K562 (cell line): Measurements from ENCODE around the gene ELMO1. TPM values are rescaled to one million over a fixed set of nuclear protein-coding genes. Genes with fewer than 3 reads are reported as not detected.

Experiments used
- ATAC-seq: fragments of 200-7000 bp; cut with Tn5 transposase; 3 replicates; pipeline ENCODE4 v1.9.1; 2020; ENCODE audit warnings: moderate library complexity
- BruUV-seq: library from RNA; stranded (reverse); fragments of 400-500 nt; replicated peaks from 2 replicates; lab custom pipeline; 2021; lab: Mats Ljungman, UMichigan
- CTCF ChIA-PET: fragments of 300-600 bp; formaldehyde crosslinking; extraction: SDS; loops from one replicate; lab custom pipeline; 2021; ENCODE audit warnings: low intra/inter-chr PET ratio; lab: Yijun Ruan, JAX
- POLR2A ChIA-PET: fragments of 300-600, 350-650 bp; sonication (Branson Sonifier 250); formaldehyde crosslinking; extraction: SDS; loops from one replicate; lab custom pipeline; 2021; ENCODE audit warnings: antibody characterized with exemption, inconsistent platforms; lab: Yijun Ruan, JAX
- DNase-seq, 4 experiments: peaks; one replicate each; pipeline versions ENCODE4 v3.0.0 to v3.0.0-alpha.2; 2011 to 2018; ENCODE audit warnings: low spot score in 3 of 4, mixed read lengths in 3 of 4; ENCODE audit errors: extremely low read depth in 1 of 4
- FAIRE-seq: peaks from 2 replicates; lab custom pipeline; 2011; peaks lifted over from hg19 to GRCh38; lab: Jason Lieb, UNC
- H2AFZ ChIP-seq: 2 replicates; pipeline ENCODE4 v1.6.0; 2011; ENCODE audit warnings: low read depth, low read length, control low read depth, inconsistent platforms
- H3K27ac ChIP-seq: fragments of 200-600 bp; 3 replicates; pipeline ENCODE4 v1.8.0; 2011; ENCODE audit warnings: low read depth, mild to moderate bottlenecking, control low read depth, inconsistent platforms, low read length, moderate library complexity, mixed read lengths; ENCODE audit errors: extremely low read depth
- H3K27me3 ChIP-seq, 2 experiments: fragments of 300-600 bp in 1 of 2; 2 replicates in 1 of 2; 3 replicates in 1 of 2; pipeline versions ENCODE4 v1.6.0 to v1.8.0; 2011; ENCODE audit warnings: inconsistent platforms in 2 of 2, low read length in 2 of 2, mild to moderate bottlenecking in 1 of 2, mixed read lengths in 1 of 2, moderate library complexity in 1 of 2; ENCODE audit not compliant: control insufficient read depth in 2 of 2, insufficient read depth in 2 of 2
- H3K36me3 ChIP-seq: fragments of 300-600 bp; 3 replicates; pipeline ENCODE4 v1.8.0; 2011; ENCODE audit warnings: mild to moderate bottlenecking, low read length, inconsistent platforms; ENCODE audit not compliant: control insufficient read depth, insufficient read depth
- H3K4me1 ChIP-seq, 2 experiments: fragments of 200-600 bp in 1 of 2; replicated peaks in 1 of 2; 2 replicates in 1 of 2; 3 replicates in 1 of 2; pipeline versions ENCODE4 v1.5.1 to v1.8.0; 2011; ENCODE audit warnings: inconsistent platforms in 2 of 2, low read length in 2 of 2, mild to moderate bottlenecking in 1 of 2, mixed read lengths in 1 of 2, moderate library complexity in 1 of 2; ENCODE audit not compliant: control insufficient read depth in 2 of 2, insufficient read depth in 2 of 2
- H3K4me2 ChIP-seq: 2 replicates; pipeline ENCODE4 v1.6.1; 2011; ENCODE audit warnings: low read length, control low read depth, inconsistent platforms, mixed read lengths; ENCODE audit not compliant: insufficient read depth
- H3K4me3 ChIP-seq: fragments of 200-600 bp; sonication (generic), shearing (Covaris generic); 2 replicates; pipeline ENCODE4 v1.5.1; 2016; ENCODE audit warnings: control low read depth, inconsistent platforms
- H3K79me2 ChIP-seq: fragments of 200-600 bp; 3 replicates; pipeline ENCODE4 v1.8.0; 2011; ENCODE audit warnings: low read length, inconsistent platforms; ENCODE audit not compliant: control insufficient read depth, insufficient read depth
- H3K9ac ChIP-seq, 2 experiments: 2 replicates each; pipeline versions ENCODE4 v1.6.0 to v1.6.1; 2011; ENCODE audit warnings: low read depth in 2 of 2, low read length in 2 of 2, control low read depth in 1 of 2, inconsistent platforms in 1 of 2, mild to moderate bottlenecking in 1 of 2, mixed read lengths in 1 of 2; ENCODE audit not compliant: insufficient read depth in 1 of 2
- H3K9me1 ChIP-seq: one replicate; pipeline ENCODE4 v1.6.0; 2011; ENCODE audit warnings: inconsistent platforms, mild to moderate bottlenecking, low read length, moderate library complexity; ENCODE audit not compliant: control insufficient read depth, insufficient read depth
- H3K9me3 ChIP-seq: replicated peaks from 2 replicates; pipeline ENCODE4 v1.5.1; 2011; ENCODE audit warnings: low read depth, low read length, inconsistent platforms; ENCODE audit not compliant: control insufficient read depth, insufficient read depth
- H4K20me1 ChIP-seq: replicated peaks from 2 replicates; pipeline ENCODE4 v1.6.1; 2011; ENCODE audit warnings: low read length, inconsistent platforms, mixed read lengths; ENCODE audit not compliant: control insufficient read depth, insufficient read depth
- ARID1B ChIP-seq: fragments of 450-650 bp; IDR thresholded peaks from 2 replicates; pipeline ENCODE4 v1.6.1; 2016; ENCODE audit warnings: antibody characterized with exemption, mild to moderate bottlenecking, inconsistent platforms
- C11orf30 ChIP-seq: fragments of 450-650 bp; IDR thresholded peaks from 2 replicates; pipeline ENCODE4 v1.6.1; 2016; ENCODE audit warnings: low read depth, mild to moderate bottlenecking
- CXXC5 ChIP-seq: fragments of 250-450 bp; sonication (Bioruptor Pico); IDR thresholded peaks from 2 replicates; pipeline ENCODE4 v1.8.0; 2022; ENCODE audit warnings: inconsistent platforms, mild to moderate bottlenecking, moderate library complexity
- FOSL1 ChIP-seq: fragments of 200-800 bp; sonication (Bioruptor generic); conservative IDR thresholded peaks from 2 replicates; pipeline ENCODE4 v1.6.1; 2016; ENCODE audit warnings: missing genetic modification characterization, missing compliant biosample characterization
- GTF2B ChIP-seq: IDR thresholded peaks from 2 replicates; pipeline ENCODE4 v1.6.1; 2011; ENCODE audit not compliant: insufficient read length; ENCODE audit errors: extremely low read depth
- KLF10 ChIP-seq: fragments of 250-450 bp; sonication (Bioruptor Pico); IDR thresholded peaks from 2 replicates; pipeline ENCODE4 v1.6.1; 2021; ENCODE audit warnings: matching md5 sums
- MAFF ChIP-seq: IDR thresholded peaks from 2 replicates; pipeline ENCODE4 v1.6.1; 2012; ENCODE audit warnings: low read length, improper control_type of control experiment
- MAFG ChIP-seq: fragments of 450-650 bp; conservative IDR thresholded peaks from 2 replicates; pipeline ENCODE4 v1.6.1; 2016; ENCODE audit warnings: missing genetic modification characterization, missing compliant biosample characterization
- MAFK ChIP-seq: IDR thresholded peaks from 2 replicates; pipeline ENCODE4 v1.6.1; 2011; ENCODE audit warnings: low read length, improper control_type of control experiment
- PATZ1 ChIP-seq: fragments of 250-450 bp; sonication (Bioruptor Pico); IDR thresholded peaks from 2 replicates; pipeline ENCODE4 v1.5.0; 2020; ENCODE audit warnings: mild to moderate bottlenecking, borderline replicate concordance
- RBM22 ChIP-seq: fragments of 200-400 bp; formaldehyde crosslinking; IDR thresholded peaks from 2 replicates; pipeline ENCODE4 v1.6.1; 2018; ENCODE audit warnings: low read length, low read depth; ENCODE audit not compliant: poor library complexity, severe bottlenecking
- SOX6 ChIP-seq: fragments of 450-650 bp; IDR thresholded peaks from 2 replicates; pipeline ENCODE4 v1.6.1; 2014; ENCODE audit warnings: mild to moderate bottlenecking
- ZNF316 ChIP-seq: fragments of 450-650 bp; IDR thresholded peaks from 2 replicates; pipeline ENCODE4 v1.6.1; 2016
- WGBS: fragments of 100-300 bp; shearing (Covaris generic); methylation state at CpG from one replicate; pipeline ENCODE4 v1.1.6; 2016; ENCODE audit warnings: low coverage, mixed read lengths; ENCODE audit not compliant: insufficient coverage; ENCODE audit errors: missing lambda C conversion rate; 5-methylcytosine and 5-hydroxymethylcytosine counted together
- in situ Hi-C: fragments of 300-500 bp; cut with MboI; formaldehyde crosslinking; loops from 4 replicates; pipeline ENCODE4 v1.15.0; 2018; ENCODE audit warnings: inconsistent platforms, mixed read lengths
- intact Hi-C: fragments of 100-400 bp; cut with micrococcal nuclease; formaldehyde crosslinking; loops from 2 replicates; pipeline ENCODE4 v1.14.2; 2022
- polyA plus RNA-seq, 8 experiments: library from polyadenylated mRNA; depleted of rRNA in 4 of 8; stranded (reverse) in 5 of 8; unstranded in 3 of 8; fragments of >200 nt; fragmentation: Nextera tagmentation in 2 of 8; fragmentation: Illumina TruSeq in 1 of 8; extraction: Ambion mirVana in 2 of 8; extraction: Trizol in 1 of 8; gene quantifications; 2 replicates each; pipeline versions ENCODE4 v1.2.1 to v1.2.3, GENCODE V29; 2011 to 2014; ENCODE audit warnings: inconsistent platforms in 1 of 8, missing spikeins in 1 of 8
- total RNA-seq, 7 experiments: library from RNA; depleted of rRNA in 6 of 7; stranded (reverse); fragments of >200 nt in 6 of 7; fragmentation: Illumina TruSeq in 2 of 7; extraction: Trizol in 2 of 7; gene quantifications; 2 replicates each; pipeline versions ENCODE4 v1.2.1 to v1.2.3, GENCODE V29; 2011 to 2021; ENCODE audit warnings: low replicate concordance in 1 of 7

ELMO1 gene
- total and polyA plus RNA-seq, 9 of the 15 experiments (the other 6 are each of a cell fraction or from before 2014, with no cell fraction given): 0.36 to 7.2 (median 3.6) TPM

- ATAC-seq (no peak), DNase-seq (no peak), FAIRE-seq (no peak)
- ChIA-PET CTCF (no interaction called here), POLR2A (no interaction called here)
- Histone ChIP-seq H3K79me2 (no peaks in the 10 kb centered on the region), H3K9me3 (no peaks in the 10 kb centered on the region), H3K9me1 (no peaks in the 10 kb centered on the region), H3K27ac (no peak overlapping the region), H3K36me3 (no peaks in the 10 kb centered on the region), H3K27me3 (no peaks in the 10 kb centered on the region), H3K4me1 (no peaks in the 10 kb centered on the region), H3K4me2 (no peak overlapping the region), H3K4me3 (no peak overlapping the region), H2AFZ (no peak overlapping the region), H3K9ac (no peak overlapping the region), H4K20me1 (no peaks in the 10 kb centered on the region; the same call in 1 of the 2 replicates)
- intact Hi-C loops: no loop called here
- BruUV-seq: no TSS peak
- 4% methylated on average over 3 of the region's 3 CpGs for WGBS
- in situ Hi-C loops: no loop called here
- TF ChIP-seq FOSL1 (tag) (0 out of 2 replicates have a peak, but pooled peaks have one; percentile 32), PATZ1 (no peak)
Observed at GRCh38 chr7:37112876-37113275, 335.8 kb downstream of the ELMO1 start.

- DNase-seq (no peak), FAIRE-seq (no peak), ATAC-seq (no peak)
- H3K27me3 ChIP-seq: no peaks in the 10 kb centered on the region
- no peak for TF ChIP-seq CXXC5
- peak; percentile 78 for TF ChIP-seq MAFK
- peak; percentile 81 for TF ChIP-seq MAFG (tag)
- peak; percentile 72 for TF ChIP-seq MAFF
- TF ChIP-seq ZNF316: peak; percentile 84
- TF ChIP-seq RBM22: no peak
- no peak for TF ChIP-seq SOX6
- TF ChIP-seq KLF10 (CRISPR knock-in tag): no peak
- peak; percentile 76 for TF ChIP-seq C11orf30
- no peak for TF ChIP-seq GTF2B
- TF ChIP-seq ARID1B: no peak
- intact Hi-C loops (no loop called here), in situ Hi-C loops (no loop called here)
- H3K4me2 ChIP-seq: no peak overlapping the region
- CTCF ChIA-PET: no interaction called here
- POLR2A ChIA-PET: no interaction called here
- H3K36me3 ChIP-seq: no peaks in the 10 kb centered on the region
- H2AFZ ChIP-seq: no peak overlapping the region
- H3K9me3 ChIP-seq: no peaks in the 10 kb centered on the region
- WGBS: 11% methylated on average over 2 of the region's 2 CpGs
- H4K20me1 ChIP-seq: no peaks in the 10 kb centered on the region; the same call in 1 of the 2 replicates
- H3K4me1 ChIP-seq: no peaks in the 10 kb centered on the region
- H3K9me1 ChIP-seq: no peaks in the 10 kb centered on the region
- no peaks in the 10 kb centered on the region for H3K79me2 ChIP-seq
- no TSS peak for BruUV-seq
- no peak overlapping the region for H3K4me3 ChIP-seq
- no peak overlapping the region for H3K9ac ChIP-seq
- H3K27ac ChIP-seq: no peak overlapping the region
Observed at GRCh38 chr7:37112218-37112617, 336.4 kb downstream of the ELMO1 start.
